GM19397 (cell line): ENCODE results near the gene CCDC85C.

Experiments
- ATAC-seq: cut with Tn5 transposase; IDR thresholded peaks from one replicate; pipeline ENCODE4 v1.9.1; 2021; ENCODE audit warnings: mild to moderate bottlenecking, moderate library complexity; ENCODE audit not compliant: unreplicated experiment

The CCDC85C gene

GRCh38 chr14:99592394-99592793, 11.6 kb downstream of the CCDC85C start:
- ATAC-seq = no peak

GRCh38 chr14:99590746-99591555, 13.1 kb downstream of the CCDC85C start:
- ATAC-seq = no peak

- no peak for ATAC-seq
These were observed 14.1 kb downstream of the CCDC85C start for GRCh38 chr14:99589651-99590530.

GRCh38 chr14:99589031-99589441, 15.0 kb downstream of the CCDC85C start:
- no peak for ATAC-seq

- no peak for ATAC-seq
These were observed 16.3 kb downstream of the CCDC85C start for GRCh38 chr14:99587460-99588278.

GRCh38 chr14:99586761-99587459, 17.1 kb downstream of the CCDC85C start:
- ATAC-seq = no peak

- ATAC-seq = no peak
These were observed 17.8 kb downstream of the CCDC85C start for GRCh38 chr14:99586054-99586760.

DNA sequence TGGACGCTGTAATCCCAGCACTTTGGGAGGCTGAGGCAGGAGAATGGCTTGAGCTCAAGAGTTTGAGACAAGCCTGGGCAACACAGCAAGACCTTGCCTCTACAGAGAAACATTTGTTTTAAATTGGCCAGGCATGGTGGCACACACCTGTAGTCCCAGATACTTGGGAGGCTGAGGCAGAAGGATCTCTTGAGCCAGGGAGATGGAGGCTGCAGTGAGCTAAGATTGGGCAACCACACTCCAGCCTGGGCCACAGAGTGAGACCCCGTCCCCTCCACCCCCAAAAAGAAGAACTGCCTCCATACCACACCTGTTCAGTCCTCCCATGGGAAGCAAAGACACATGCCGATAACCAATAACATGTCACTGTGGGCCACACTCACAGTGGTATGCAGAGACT, 19.2 kb downstream of the CCDC85C start:
- ATAC-seq = no peak

- ATAC-seq = no peak
These were observed 22.1 kb downstream of the CCDC85C start for GRCh38 chr14:99581938-99582337.

- no peak for ATAC-seq
These were observed 22.6 kb downstream of the CCDC85C start for GRCh38 chr14:99581374-99581773.

DNA sequence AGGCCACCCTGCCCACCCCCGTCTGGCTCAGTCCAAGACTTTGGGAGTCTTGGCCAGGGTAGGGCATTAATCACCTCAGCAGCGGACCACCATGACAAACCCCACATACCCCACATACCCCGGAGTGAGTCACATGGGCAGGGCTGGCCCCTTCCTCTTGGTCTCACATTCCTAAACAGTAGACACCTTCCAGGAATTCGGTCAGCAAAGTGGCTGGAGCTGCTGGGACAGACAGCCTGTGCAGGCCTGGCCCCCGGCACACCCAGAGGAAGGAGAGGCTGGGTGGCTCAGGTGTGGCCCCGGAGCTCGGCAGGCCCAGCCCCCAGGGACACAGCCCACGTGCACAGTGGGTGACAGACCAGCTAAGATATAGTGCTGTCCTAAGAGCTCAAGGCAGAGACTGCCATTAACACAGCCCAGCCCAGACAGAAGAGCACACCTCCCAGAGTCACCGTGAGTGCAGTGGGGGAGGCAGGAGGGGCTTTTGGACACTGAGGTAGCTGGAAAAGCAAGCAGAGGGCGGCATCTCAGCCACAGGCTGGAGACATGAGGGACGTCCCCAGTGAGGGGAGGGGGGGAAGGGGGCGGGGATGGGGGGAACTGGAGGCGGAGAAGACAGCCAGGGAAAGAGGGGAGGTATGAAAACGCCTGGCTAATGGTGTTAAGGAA, 24.0 kb downstream of the CCDC85C start:
- ATAC-seq = no peak

DNA sequence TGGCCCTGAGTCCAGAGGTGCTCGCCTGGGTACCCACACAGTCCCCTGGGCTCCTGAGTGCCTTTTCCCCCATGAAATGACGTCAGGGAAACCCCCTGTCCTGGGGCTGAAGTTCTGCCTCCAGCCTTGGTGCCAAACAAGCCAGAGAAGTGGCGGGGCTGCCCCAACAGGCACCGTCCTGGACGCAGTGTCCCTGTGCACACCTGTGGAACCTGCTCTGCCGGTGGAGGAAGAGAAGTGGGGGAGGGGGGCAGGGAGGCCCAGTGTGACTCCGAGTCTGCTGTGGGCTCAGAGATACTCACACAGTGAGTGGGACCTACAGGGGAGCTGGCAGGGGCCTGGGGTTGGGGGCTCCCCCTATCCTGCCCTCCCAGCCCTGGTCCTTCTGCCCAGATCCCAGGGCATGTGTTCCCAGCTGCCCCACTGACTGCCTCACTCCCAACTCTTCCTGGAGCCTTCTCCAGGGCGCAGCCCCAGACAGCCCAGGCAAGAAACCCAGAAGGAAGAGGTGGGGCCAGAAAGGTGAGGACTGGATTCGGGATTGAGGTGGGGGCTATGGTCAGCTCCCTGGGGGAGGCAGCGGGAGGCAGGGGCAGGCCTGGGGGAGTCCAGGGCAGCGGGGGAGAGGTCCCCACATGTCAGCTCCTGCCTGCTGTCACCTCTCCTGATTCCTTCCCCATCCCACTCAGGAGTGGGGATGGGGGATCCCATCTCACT, 24.7 kb downstream of the CCDC85C start:
- no peak for ATAC-seq

GRCh38 chr14:99578541-99579101, 25.4 kb downstream of the CCDC85C start:
- no peak for ATAC-seq

DNA sequence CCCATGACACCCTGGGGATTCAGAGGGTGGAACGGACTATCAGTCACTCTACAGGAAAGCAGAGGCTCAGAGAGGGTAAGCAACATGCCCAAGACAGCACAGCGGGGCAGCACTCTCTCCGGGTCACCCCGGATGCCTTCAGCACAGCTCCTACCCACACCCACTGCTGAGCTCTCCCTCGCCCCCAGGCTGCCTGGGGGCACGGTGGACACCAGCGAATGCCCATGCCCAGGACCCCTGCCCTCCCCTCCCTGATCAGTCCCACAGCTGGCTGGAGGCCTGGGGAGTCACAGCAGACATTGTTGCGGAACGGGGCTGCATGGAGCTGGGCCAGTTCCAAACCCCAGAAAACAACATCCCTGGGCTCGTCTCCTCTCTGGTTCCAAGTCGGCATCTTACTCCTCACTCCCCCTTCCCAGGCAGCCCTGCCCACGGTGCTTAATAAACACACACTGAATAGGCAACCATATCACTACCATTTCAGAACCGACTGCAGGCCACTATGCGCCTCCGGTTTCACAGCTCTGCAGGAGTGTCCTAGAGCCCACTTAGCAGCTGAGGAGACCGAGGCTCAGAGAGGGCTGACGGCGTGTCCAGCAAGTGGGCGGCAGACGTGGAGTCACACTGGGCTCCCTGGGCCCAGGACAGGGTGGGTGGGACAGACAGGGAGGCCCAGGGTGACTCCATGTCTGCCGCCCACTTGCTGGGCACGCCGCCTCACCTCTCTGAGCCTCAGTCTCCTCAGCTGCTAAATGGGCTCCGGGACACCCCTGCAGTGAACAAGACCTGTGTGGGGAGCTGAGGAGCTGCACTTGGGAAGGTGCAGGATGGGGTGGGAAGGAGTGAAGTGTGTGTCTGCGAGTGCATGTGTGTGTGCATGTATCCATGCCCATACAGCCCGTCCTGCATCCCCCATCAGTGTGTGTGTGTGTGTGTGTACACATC, 27.0 kb downstream of the CCDC85C start:
- no peak for ATAC-seq

DNA sequence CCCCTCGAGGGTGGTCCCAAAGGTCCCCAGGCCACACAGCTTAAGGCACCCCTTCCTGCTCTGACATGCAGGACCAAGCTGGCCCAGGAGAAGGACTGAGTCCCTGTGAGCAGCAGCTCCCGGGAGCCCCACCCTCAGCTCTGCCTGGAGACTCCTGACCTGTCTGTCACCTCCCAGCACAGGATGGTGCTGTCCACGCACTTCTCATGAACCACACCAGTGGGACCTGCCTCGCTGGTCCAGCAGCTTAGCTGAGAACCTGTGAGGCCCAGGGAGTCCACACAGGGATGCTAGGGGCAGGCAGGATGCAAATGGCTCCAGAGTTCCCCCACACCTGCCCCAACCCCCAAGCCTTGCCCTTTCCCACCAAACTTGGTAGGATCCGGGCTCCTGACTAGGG, 27.7 kb downstream of the CCDC85C start:
- no peak for ATAC-seq

DNA sequence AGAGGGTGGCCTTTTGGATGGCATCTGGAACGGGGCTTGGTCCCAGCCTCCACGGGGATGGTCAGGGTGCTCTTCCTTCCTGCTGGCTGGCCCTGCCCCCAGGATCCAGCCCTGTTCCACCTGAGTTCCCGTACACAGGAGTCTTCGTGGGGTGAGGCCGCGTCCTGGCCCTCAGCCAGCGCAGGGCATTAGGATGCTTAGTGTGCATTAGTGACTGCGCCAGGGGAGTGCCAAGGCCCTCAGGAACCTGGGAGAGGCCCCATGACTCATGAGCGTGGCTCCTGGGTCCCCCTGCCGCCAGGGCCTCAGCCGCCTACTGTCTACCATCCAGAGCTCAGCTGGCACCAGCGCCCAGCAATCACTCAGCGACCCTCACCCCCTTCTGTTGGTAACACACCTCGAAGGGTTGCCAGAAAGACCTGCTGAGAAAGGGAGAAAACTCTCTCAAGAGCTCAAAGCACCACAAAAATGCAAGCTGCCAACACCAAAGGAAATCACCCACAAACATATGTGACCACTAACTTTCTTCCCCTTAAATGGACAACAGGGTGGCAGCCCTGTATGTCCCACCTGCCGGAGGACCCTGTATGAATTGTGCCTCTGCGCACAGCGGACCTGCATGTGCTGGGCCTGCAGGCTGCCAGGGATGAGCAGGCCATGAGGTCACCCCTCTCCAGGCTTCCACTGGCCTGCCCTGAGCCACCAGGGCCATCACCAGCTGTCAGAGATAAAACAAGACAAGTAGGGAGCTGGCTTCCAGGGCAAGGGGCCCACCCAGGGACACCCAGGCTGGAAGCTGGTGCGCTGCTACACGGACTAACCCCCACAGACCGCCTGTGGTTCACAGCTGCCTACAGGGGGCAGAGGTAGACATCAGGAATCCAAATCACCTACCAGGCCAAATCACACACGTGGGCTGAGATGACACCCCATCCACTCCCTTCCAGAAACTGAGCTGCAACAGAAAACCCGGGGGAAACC, 28.7 kb downstream of the CCDC85C start:
- no peak for ATAC-seq
